Fibroblast of skin of back (primary cell): ENCODE results near the gene GCH1.
"Not testable (repeated sequence)": the region's sequence is repeated elsewhere in the genome, so short reads cannot be mapped to it uniquely, and the experiment has no call there.

ENCODE experiments used
- DNase-seq: peaks from one replicate; pipeline ENCODE4 v3.0.0-alpha.2; 2013

GCH1 gene

DNA sequence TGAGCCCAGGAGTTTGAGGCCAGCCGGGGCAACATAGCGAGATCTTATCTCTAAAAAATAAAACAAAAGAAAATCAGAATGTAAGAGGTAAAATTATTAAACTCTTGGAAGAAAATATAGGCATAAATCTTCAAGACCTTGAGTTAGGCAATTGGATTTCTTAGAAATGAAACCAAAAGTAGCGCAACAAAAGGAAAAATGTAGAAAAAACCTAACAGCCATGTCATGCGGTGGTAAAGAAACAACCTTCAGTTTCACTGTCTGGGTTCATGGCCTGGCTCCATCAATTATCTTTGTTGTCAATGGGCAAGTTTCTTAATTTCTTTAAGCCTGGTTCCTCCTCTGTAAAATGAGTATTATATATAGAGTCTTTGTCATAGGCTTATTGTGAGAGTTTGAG lies 5.6 kb upstream of the GCH1 start:
- DNase-seq, result no peak

DNA sequence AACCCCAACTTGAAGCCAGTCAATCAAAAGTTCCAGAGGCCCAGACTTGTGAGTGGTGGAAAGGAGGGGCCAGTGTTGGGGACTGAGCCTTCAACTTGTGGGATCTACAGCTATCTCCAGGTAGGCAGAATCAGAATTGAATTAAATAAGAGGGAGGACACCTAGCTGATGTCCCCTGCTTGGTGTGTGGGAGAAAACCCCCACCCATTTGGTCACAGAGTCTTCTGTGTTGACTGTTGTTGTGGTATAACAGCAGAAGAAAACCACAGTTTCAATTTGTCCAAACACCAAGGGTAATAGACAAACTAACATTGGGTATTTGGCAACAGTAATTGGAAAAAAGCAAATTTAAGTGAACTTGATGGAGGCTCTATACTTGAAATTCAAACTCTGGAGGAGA lies 3.4 kb upstream of the GCH1 start:
- no peak for DNase-seq

DNA sequence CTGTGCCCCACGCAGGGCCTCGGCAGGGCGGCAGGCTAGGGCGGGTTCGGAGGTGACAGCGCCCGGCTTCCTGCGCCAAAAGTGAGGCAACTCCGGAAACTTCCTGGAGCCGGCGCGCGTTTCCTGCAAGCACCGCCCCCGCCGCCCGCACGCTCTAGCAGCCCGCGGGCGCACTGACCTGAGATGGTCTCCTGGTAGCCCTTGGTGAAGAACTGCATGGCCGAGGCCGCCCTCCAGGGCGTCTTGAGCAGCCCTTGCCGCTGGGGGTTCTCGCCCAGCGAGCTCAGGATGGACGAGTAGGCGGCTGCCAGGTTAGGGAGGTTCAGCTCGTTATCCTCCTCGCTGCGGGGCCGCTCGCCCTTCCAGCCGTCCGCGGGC lies 494 bp downstream of the GCH1 start:
- peak; percentile 34 for DNase-seq

DNA sequence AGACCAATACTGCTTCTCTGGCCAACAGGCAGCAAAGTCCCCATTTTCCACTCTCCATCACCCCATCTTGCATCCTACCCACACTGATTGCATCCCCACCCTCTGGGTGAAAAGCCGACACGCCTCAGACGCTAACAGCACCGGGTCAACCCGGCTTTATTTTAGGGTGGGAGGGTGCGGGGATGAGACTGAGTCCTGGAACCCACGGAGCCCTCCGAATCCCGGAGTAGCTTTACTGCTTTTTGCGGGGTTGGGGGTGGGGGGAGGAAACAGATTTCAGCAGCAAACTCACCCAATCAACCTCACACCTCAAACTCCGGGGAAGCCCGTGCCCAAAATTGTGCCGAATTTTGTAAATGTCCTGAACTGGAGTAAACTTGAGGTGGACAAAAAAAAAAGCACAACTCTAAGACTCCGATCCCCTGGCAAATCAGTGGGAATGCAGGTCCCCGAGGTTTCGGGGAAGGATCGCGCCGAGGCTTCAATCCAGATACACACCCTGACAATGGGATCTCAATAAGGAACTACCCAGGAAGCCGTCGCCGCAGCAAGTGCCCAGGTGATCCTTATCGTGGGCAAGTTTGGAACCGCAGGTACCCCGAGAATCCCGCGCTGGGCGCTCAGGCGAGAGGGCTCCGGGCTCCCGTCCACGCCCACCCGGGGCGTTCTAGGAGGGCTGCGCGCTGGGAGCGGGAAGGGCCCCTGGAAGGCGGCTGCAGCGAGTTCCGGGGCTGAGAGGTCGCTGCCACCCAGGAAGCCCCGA lies 1.1 kb downstream of the GCH1 start:
- no peak for DNase-seq

DNA sequence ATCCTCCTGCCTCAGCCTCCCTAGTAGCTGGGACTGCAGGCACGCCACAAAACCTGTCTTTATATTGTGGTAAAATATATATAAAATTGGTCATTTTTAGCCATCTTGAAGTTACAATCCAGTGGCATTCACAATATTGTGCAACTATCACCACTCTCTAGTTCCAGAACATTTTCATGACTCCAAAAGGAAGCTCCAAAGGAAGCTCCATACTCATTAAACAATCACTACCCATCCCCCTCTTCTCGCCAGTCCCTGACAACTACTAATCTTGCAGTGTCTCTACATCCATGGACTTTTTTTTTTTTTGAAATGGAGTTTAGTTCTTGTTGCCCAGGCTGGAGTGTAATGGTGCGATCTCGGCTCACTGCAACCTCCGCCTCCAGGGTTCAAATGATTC lies 3.1 kb downstream of the GCH1 start:
- no peak for DNase-seq

DNA sequence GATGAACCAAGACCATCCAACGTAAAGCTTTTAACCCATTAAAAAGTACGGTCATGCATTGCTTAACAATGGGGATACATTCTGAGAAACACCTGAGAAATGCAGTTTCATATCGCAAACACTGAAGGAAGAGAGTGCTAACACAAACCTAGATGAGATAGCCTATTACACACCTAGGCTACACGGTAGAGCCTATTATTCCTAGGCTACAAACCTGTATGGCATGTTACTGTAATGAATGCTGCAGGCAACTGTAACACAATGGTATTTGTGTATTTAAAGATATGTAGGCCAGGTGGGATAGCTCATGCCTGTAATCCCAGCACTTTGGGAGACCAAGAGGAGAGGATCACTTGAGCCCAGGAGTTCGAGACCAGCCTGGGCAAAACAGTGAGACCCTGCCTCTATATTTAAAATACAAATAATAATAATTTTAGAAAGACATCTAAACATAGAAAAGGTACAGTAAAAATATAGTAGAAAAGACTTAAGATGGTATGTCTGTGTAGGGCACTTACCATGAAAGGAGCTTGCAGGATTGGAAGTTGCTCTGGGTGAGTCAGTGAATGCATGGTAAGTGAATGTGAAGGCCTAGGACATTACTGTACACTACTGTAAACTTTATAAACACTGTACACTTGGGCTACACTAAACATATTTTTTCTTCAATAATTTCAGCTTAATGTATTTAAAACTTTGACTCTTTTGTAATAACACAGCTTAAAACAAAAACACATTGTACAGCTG lies 4.6 kb downstream of the GCH1 start:
- DNase-seq, result peak; percentile 30

DNA sequence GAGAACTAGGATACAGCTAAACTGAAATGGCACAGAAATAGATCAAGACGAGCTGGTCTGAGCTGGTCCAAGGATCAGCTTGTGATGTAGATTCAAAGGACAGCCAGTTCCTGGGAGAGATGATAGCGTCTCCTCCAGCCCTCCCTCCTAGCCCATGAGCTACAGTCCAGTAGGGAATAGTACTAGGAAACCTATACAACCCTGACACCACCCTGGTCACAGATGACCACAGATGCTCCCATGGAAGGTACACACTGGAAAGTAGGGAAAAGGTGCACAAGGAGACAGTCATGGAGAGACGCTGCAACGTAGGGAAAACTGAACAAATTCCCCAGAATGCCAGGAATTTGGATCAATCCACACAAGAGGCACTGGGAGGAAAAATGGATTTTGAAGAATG lies 6.9 kb downstream of the GCH1 start:
- DNase-seq, result no peak

DNA sequence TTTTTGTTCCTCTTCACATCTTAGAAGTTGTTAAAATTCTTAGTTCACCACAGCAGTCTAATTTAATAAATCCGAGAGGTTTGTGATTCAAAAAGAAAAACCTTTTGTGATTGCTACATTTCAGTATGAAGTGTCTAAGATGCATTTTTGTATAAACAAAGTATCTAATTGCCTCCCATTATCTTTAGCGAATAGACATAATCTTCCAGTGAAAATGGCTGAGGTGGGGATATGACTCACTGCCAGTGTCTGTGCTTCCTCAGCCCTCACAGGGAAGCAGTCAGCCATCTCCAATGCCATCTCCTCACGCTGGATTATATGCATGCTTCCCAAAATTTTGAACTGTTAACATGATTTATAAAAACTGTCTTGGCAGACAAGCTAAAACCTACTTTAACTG lies 7.6 kb downstream of the GCH1 start:
- no peak for DNase-seq

DNA sequence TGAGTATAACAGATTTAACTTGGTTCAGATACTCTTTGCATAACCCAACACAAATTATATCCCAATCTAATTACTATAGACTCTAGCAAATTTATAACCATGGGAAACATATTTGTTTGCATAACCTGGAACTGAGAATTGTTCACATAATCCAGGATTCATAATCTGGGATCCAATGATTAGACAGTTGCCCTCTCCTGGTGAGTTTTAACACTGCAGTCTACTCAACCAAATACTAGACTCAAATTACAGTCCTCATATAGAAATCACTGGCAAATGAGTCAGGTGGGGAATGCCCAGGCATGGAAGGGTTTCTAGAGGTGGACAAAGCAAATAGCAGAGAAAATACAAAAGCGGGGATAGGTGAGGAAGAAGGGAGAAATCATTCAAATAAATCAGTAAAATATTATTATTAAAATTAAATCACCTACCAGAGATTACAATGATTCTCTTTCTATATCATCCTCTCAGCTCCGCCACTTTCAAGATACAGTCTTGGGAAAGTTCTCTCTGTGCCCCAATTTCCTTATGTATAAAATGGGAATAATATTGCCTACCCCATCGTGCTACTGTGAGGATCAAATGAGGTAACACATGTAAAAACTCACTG lies 9.4 kb downstream of the GCH1 start:
- peak; percentile 70 for DNase-seq

DNA sequence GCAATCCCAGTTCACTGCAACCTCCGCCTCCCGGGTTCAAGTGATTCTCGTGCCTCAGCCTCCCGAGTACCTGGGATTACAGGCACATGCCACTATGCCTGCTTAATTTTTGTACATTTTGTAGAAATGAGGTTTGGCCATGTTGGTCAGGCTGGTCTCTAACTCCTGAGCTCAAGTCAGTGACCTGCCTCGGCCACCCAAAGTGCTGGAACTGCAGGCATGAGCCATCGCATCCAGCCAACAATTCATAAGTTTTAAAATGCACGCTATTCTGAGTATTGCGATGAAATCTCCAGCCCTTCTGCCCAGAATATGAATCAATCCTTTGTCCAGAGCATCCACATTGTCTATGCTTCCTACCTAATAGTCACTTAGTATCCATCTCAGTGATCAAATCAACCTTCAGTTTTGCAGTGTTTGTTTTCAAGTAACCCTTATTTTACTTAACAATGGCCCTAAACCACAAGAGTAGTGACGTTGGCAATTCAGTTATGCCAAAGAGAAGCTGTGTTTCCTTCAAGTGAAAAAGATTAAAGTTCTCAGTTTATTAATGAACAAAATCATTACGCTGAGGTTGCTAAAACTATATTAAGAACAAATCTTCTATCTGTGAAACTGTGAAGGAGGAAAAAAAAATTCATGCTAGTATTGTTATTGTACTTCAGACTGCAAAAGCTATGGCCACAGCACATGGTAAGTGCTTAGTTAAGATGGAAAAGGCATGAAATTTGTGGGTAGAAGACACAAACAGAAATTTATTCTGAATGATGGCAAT lies 11.0 kb downstream of the GCH1 start:
- DNase-seq, result no peak

DNA sequence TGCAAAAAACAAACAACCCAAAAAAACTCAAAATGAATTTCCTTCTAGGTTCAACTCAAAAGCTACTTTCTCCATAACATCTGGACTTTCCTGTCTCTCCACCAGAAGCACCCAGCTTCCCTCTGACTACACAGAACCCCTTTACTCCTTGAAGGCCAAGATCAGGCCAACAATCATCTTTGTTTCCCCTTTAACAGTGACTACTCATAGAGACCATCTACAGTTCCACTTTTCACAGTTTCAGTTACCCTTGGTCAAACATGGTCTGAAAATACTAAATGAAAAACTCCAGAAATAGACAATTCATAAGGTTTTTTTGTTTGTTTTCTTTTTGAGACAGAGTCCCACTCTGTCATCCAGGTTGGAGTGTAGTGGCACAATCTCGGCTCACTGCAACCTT lies 11.8 kb downstream of the GCH1 start:
- no peak for DNase-seq

DNA sequence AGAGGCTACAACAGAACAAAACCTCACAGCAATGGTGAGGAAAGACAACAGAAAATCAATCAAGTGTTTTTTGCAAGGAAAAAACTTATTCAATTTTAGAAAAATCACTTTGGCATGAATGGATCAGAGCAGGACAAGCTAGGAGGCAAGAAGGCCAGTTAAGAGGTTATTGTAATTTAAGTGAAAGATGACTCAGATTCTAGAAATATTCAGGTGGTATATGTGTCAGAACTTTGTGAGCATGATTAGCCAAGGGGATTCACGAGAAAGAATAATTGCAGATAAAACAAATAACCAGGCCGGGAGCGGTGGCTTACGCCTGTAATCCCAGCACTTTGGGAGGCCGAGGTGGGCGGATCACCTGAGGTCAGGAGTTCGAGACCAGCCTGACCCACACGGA lies 12.7 kb downstream of the GCH1 start:
- DNase-seq, result no peak

DNA sequence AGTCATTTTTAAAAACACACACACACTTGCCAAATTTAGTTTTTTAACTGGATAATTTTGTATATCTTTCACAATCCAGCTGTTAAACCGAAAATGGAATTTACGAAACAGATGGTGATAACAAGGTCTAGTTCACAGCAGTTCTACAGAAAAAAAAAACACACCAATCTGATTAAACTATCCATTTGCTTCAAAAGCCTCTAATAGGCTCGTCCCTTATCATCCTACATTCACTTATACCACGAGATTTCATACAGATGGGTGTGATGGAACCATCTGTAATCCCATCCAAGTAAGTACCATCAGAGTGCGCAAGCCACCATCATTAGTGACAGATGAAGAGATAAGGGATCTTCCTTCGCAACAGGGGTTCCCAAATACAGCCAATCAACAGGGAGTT lies 20.1 kb downstream of the GCH1 start:
- no peak for DNase-seq

DNA sequence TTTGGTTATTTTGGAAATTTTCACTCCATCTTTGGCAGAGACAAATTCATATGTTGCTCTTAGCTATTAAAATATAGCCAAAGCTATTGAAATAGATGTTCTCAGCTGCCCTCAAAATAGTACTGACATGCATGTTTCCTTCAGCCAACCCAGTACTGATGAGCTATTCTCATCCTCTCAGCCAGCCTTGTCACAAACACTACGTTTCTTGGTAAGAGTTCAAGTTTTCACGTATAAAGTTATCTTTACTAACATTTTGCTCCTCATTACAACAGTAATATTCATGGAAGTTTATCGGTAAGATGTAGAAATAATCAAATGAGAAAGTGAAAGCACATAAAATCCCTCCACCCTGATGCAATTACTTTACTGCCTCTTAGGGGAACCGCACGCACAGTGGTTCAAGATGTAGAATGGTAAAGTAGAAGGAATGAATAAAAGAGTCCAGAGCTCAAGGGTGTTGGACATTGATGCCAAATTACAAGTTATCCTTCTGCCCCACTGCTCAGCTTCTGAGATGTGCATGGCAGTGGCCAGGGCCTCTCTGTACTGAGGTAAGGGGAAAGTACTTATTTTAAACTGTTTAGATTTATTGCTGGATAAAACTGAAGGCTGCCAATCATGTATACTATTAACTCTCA lies 20.7 kb downstream of the GCH1 start:
- peak; percentile 19 for DNase-seq

DNA sequence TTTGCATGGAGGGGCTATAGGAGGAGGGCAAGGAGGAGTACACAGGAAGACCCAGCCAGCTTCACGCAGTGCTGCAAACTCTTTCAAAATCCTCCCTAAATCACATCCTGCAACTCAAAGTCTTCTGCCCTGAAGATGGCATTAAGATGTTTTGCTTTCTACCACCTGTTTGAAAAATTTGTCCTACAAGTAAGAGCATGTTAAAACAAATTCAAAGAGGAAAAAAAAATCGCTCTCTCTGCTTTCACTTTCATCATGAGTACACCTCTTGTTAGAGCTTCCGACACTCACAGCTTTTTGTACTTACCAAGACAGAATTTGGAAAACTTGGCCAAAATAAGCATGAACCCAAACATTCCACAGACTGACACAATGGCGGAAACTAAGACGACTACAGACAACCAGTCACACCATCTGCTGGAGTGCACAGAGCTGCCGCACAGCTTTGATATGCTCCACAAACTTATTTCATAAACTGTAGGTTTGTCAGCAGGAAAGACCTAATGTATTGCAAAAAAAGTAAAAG lies 21.3 kb downstream of the GCH1 start:
- peak; percentile 63 for DNase-seq

DNA sequence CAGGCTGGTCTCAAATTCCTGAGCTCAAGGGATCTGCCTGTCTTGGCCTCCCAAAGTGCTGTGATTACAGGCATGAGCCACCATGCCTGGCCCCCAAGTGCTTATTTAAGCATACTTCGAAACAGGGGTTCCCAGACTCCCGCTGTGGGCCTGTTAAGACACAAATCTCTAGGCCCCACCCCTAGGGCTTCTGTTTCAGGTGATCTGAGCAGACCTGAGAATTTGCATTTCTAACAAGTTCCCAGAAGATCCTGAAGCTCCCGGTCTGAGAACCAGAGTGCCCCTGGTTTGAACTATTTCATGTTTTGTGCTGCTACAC lies 25.0 kb downstream of the GCH1 start:
- DNase-seq, result no peak

DNA sequence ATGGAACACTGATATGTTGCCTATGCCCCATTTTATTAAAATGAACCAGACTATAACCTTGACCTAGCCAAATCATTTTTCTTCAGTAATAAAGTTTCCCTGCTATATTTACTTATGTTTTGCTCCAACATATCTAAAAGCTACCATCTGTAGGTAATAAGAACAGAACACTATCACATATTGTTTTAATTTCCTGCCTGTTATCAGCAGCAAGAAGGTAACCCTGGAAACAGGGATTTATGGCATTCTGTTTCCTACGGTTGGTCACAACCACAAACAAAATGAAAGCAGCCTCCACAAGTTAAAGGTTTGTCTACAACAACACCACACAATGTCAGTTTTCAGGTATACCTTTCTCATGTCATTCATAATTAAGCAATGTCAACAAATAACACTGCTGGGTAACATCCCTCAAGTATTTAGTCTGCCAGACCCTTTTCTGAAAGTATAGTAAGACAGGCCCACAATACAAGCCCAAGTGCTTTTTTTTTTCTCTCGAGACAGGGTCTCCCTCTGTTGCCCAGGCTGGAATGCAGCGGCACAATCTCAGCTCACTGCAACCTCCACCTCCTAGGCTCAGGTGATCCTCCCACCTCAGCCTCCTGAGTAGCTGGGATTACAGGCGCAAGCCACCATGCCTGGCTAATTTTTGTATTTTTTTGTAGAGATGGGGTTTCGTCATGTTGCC lies 25.5 kb downstream of the GCH1 start:
- no peak for DNase-seq

DNA sequence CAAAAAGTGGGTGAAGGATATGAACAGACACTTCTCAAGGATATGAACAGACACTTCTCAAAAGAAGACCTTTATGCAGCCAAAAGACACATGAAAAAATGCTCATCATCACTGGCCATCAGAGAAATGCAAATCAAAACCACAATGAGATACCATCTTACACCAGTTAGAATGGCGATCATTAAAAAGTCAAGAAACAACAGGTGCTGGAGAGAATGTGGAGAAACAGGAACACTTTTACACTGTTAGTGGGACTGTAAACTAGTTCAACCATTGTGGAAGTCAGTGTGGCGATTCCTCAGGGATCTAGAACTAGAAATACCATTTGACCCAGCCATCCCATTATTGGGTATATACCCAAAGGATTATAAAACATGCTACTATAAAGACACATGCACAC lies 27.0 kb downstream of the GCH1 start:
- DNase-seq, result not testable (repeated sequence)

DNA sequence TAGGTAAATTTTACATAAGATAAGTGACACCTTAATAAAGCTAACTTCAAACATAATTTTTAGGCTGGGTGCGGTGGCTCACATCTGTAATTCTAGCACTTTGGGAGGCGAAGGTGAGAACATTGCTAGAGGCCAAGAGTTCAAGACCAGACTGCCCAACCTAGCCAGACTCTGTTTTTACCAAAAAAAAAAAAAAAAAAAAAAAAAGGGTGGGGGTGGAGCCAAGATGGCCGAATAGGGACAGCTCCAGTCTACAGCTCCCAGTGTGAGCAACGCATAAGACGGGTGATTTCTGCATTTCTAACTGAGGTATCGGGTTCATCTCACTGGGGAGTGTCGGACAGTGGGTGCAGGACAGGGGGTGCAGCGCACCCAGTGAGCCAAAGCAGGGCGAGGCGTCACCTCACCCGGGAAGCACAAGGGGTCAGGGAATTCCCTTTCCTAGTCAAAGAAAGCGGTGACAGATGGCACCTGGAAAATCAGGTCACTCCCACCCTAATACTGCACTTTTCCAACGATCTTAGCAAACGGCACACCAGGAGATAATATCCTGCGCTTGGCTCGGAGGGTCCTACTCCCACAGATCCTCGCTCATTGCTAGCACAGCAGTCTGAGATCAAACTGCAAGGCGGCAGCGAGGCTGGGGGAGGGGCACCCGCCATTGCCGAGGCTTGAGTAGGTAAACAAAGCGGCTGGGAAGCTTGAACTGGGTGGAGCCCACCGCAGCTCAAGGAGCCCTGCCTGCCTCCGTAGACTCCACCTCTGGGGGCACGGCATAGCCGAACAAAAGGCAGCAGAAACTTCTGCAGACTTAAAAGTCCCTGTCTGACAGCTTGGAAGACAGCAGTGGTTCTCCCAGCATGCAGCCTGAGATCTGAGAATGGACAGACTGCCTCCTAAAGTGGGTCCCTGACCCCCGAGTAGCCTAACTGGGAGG lies 32.2 kb downstream of the GCH1 start:
- DNase-seq, result not testable (repeated sequence)

DNA sequence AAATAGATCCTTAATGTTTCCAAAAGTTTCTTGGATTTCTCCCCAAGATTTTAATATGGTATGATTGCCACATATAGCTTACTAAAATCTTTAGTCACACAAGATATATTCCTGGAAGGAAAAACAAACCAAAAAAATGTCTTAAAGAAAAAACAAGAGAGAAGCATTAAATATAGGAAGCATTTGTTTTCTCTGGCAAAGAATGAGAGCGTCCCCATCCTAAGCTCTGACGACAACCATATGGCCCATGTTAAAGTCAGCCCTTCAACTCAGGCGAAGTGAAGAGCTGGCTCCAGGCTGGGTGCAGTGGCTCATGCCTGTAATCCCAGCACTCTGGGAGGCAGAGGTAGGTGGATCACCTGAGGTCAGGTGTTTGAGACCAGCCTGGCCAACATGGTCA lies 35.6 kb downstream of the GCH1 start:
- peak; percentile 88 for DNase-seq

DNA sequence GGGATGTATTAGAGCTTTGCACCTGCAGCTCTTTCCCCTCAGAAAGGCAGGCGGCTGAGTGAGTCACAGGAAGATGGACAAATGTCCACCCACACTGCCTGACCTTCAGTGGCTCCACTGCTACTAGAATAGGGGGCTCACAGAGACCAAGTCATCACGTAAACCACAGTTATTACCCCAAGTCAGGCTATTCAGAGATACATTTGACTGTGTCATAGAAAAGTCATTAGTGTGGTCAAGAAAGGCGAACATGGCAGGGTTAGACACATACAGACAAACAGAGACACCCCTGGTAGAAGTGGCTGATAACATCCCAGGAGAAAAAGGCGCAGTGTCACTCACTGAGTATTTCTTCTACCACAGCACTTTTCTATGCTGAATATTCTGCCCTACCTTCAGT lies 36.0 kb downstream of the GCH1 start:
- no peak for DNase-seq
